Fibroblast of lung (primary cell): ENCODE data around the gene FGGY. TPM values are rescaled to one million over a fixed set of nuclear protein-coding genes. Genes with fewer than 3 reads are reported as not detected.

Source experiments
- DNase-seq, 2 donors: peaks; one replicate each; pipeline versions ENCODE4 v3.0.0 to v3.0.0-alpha.2; 2010; ENCODE audit warnings: low read depth in 2 of 2
- H2AFZ ChIP-seq: 2 replicates; pipeline ENCODE4 v1.5.1; 2012; ENCODE audit warnings: low read length, control low read depth, inconsistent platforms
- H3K27ac ChIP-seq: 2 replicates; pipeline ENCODE4 v1.5.1; 2011; ENCODE audit warnings: low read length, control low read depth; ENCODE audit not compliant: insufficient read depth
- H3K27me3 ChIP-seq: 2 replicates; pipeline ENCODE4 v1.5.1; 2011; ENCODE audit warnings: mild to moderate bottlenecking, low read length; ENCODE audit not compliant: control insufficient read depth, insufficient read depth
- H3K36me3 ChIP-seq: 2 replicates; pipeline ENCODE4 v1.5.1; 2011; ENCODE audit warnings: low read length; ENCODE audit not compliant: control insufficient read depth, insufficient read depth
- H3K4me1 ChIP-seq: 2 replicates; pipeline ENCODE4 v1.5.1; 2011; ENCODE audit warnings: low read length; ENCODE audit not compliant: control insufficient read depth, insufficient read depth; ENCODE audit errors: extremely low read depth
- H3K4me2 ChIP-seq: 2 replicates; pipeline ENCODE4 v1.5.1; 2011; ENCODE audit warnings: low read length, control low read depth; ENCODE audit not compliant: insufficient read depth; ENCODE audit errors: extremely low read depth
- H3K4me3 ChIP-seq, 4 experiments: fragments of 200-600 bp in 1 of 4; sonication (generic) in 1 of 4; replicated peaks in 1 of 4; 2 replicates each; pipeline ENCODE4 v1.5.1; 2011 to 2016; ENCODE audit warnings: low read length in 4 of 4, low read depth in 3 of 4, mild to moderate bottlenecking in 3 of 4, control low read depth in 2 of 4, inconsistent platforms in 1 of 4, mixed read lengths in 1 of 4; ENCODE audit not compliant: insufficient read depth in 1 of 4; ENCODE audit errors: control extremely low read depth in 1 of 4
- H3K79me2 ChIP-seq: 2 replicates; pipeline ENCODE4 v1.5.1; 2012; ENCODE audit warnings: mild to moderate bottlenecking, low read length, inconsistent platforms; ENCODE audit not compliant: control insufficient read depth, insufficient read depth
- H3K9ac ChIP-seq: 2 replicates; pipeline ENCODE4 v1.5.1; 2011; ENCODE audit warnings: mild to moderate bottlenecking, low read length, control low read depth; ENCODE audit not compliant: insufficient read depth
- H3K9me3 ChIP-seq: 2 replicates; pipeline ENCODE4 v1.5.1; 2012; ENCODE audit warnings: low read depth, low read length; ENCODE audit not compliant: control insufficient read depth, insufficient read depth
- H4K20me1 ChIP-seq: 2 replicates; pipeline ENCODE4 v1.5.1; 2011; ENCODE audit warnings: low read length; ENCODE audit not compliant: control insufficient read depth, insufficient read depth; ENCODE audit errors: extremely low read depth
- CTCF ChIP-seq, 2 donors: IDR thresholded peaks in 1 of 2; conservative IDR thresholded peaks in 1 of 2; 1 replicate in 1 of 2; 2 replicates in 1 of 2; pipeline ENCODE4 v1.5.1; 2011 to 2012; ENCODE audit warnings: low read length in 2 of 2, control low read depth in 1 of 2, inconsistent platforms in 1 of 2, low read depth in 1 of 2, mild to moderate bottlenecking in 1 of 2
- EZH2 ChIP-seq: IDR thresholded peaks from 2 replicates; pipeline ENCODE4 v1.5.1; 2012; ENCODE audit warnings: low read length, control low read depth, mild to moderate bottlenecking; ENCODE audit errors: missing control alignments
- polyA plus RNA-seq, 2 donors: library from polyadenylated mRNA; depleted of rRNA in 1 of 2; stranded (reverse) in 1 of 2; unstranded in 1 of 2; fragments of >200 nt; gene quantifications; 2 replicates each; pipeline ENCODE4 v1.2.1, GENCODE V29; 2011 to 2012; ENCODE audit warnings: missing spikeins in 1 of 2
- total RNA-seq: library from RNA; depleted of rRNA; stranded (reverse); fragments of >200 nt; gene quantifications from 2 replicates; pipeline ENCODE4 v1.2.1, GENCODE V29; 2014

Gene FGGY
- total and polyA plus RNA-seq, 2 donors (not counting 1 experiment from before 2014, with no cell fraction given): 9.5 to 32.4 TPM

DNA sequence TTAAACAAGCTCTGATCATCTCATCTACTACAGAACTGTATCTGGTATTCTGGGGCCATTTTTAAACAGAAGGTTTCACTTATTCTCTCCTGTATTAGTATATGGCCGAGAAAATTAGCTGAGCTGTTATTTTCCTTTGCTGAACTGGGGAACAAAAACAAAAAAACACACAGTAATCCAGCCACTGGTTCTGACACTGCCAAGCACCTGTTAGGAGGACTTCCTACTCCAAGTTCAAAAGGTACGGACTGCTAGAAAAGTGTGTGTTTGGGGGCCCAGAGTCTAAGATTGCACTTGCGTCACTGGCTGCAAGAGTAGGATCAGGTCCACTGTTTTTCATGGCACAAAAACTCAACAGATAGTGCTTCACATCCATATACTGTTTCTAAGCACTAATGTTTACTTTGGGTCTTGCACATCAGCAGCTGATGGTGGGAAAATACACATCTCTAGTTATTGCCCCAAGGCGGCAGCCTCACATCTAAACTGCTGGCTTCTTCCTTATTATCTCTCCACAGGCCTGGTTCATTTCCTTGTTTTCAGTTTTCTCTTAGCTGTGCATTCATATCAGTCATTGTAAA, 226.1 kb downstream of the FGGY start:
- H3K27ac ChIP-seq: no peak overlapping the region
- H3K4me1 ChIP-seq: peaks cover 7% of the 10 kb centered on the region
- no peaks in the 10 kb centered on the region for H3K27me3 ChIP-seq
- no peaks in the 10 kb centered on the region for H3K36me3 ChIP-seq
- H3K4me2 ChIP-seq: no peak overlapping the region
- H4K20me1 ChIP-seq: no peaks in the 10 kb centered on the region
- no peak overlapping the region for H2AFZ ChIP-seq
- H3K79me2 ChIP-seq: no peaks in the 10 kb centered on the region
- TF ChIP-seq EZH2 (no peak), CTCF (conservative IDR thresholded peaks at IDR 0.05 in 1 of 2, IDR thresholded peaks at IDR 0.05 in 1 of 2; ENCODE audit: low read depth in 1 of 2, low read length in 2 of 2) (no peak)
- H3K9me3 ChIP-seq: no peaks in the 10 kb centered on the region
- H3K9ac ChIP-seq: no peak overlapping the region
- no peak for DNase-seq
- no peak overlapping the region for H3K4me3 ChIP-seq

- Histone ChIP-seq H3K9ac (no peak overlapping the region), H3K27ac (no peak overlapping the region), H2AFZ (no peak overlapping the region), H3K4me3 (no peak overlapping the region), H3K9me3 (no peaks in the 10 kb centered on the region), H3K27me3 (no peaks in the 10 kb centered on the region), H3K4me2 (no peak overlapping the region), H3K4me1 (peaks cover 7% of the 10 kb centered on the region), H3K79me2 (no peaks in the 10 kb centered on the region), H3K36me3 (no peaks in the 10 kb centered on the region), H4K20me1 (no peaks in the 10 kb centered on the region)
- no peak for DNase-seq
- TF ChIP-seq CTCF (conservative IDR thresholded peaks at IDR 0.05 in 1 of 2, IDR thresholded peaks at IDR 0.05 in 1 of 2; ENCODE audit: low read depth in 1 of 2, low read length in 2 of 2) (no peak), EZH2 (no peak)
Observed at GRCh38 chr1:59523745-59524450, 227.0 kb downstream of the FGGY start.

DNA sequence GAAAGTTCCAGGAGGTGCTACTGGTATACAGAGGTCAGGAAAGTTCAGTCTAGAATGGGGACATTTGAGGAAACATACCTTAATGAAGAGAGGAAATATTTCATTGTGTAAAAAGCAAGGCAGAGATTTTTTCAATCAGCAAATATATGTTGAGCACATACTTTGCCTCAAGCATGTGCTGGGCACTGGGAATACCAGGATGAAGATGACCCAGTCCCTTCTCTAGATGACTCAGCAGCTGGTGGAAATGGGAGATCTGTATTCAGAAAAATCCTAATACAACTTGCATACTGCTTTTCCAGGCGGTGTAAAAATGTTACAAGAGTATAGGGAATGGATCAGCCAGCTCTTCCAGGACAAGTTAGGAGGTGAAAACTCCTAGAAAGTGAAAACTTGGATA, 229.3 kb downstream of the FGGY start:
- no peaks in the 10 kb centered on the region for H3K36me3 ChIP-seq
- H3K79me2 ChIP-seq: no peaks in the 10 kb centered on the region
- no peak for DNase-seq
- H3K4me3 ChIP-seq: no peak overlapping the region
- H2AFZ ChIP-seq: no peak overlapping the region
- H3K27ac ChIP-seq: no peak overlapping the region
- peaks cover under 1% of the 10 kb centered on the region for H3K4me1 ChIP-seq
- H3K9me3 ChIP-seq: no peaks in the 10 kb centered on the region
- H3K4me2 ChIP-seq: no peak overlapping the region
- H3K9ac ChIP-seq: no peak overlapping the region
- H3K27me3 ChIP-seq: no peaks in the 10 kb centered on the region
- TF ChIP-seq CTCF (conservative IDR thresholded peaks at IDR 0.05 in 1 of 2, IDR thresholded peaks at IDR 0.05 in 1 of 2; ENCODE audit: low read depth in 1 of 2, low read length in 2 of 2) (no peak), EZH2 (no peak)
- no peaks in the 10 kb centered on the region for H4K20me1 ChIP-seq
